IMR-90 (cell line): Measurements from ENCODE around the gene TSPEAR.

Experiments used
- BHLHE40 ChIP-seq: fragments of 150-350 bp; IDR thresholded peaks from 2 replicates; pipeline ENCODE4 v1.6.1; 2016; ENCODE audit warnings: mild to moderate bottlenecking, low read depth, low read length
- CEBPB ChIP-seq: IDR thresholded peaks from 2 replicates; pipeline ENCODE4 v1.6.1; 2012; ENCODE audit warnings: low read depth, low read length, improper control_type of control experiment
- CHD1 ChIP-seq: IDR thresholded peaks from 2 replicates; pipeline ENCODE4 v1.6.1; 2012; ENCODE audit warnings: low read depth, low read length, improper control_type of control experiment
- CTCF ChIP-seq: conservative IDR thresholded peaks from 2 replicates; pipeline ENCODE4 v1.5.1; 2012; ENCODE audit warnings: mild to moderate bottlenecking, low read depth, low read length, improper control_type of control experiment
- MAZ ChIP-seq: IDR thresholded peaks from 2 replicates; pipeline ENCODE4 v1.6.1; 2012; ENCODE audit warnings: low read depth, mild to moderate bottlenecking, low read length, improper control_type of control experiment, moderate library complexity, borderline replicate concordance
- MXI1 ChIP-seq: IDR thresholded peaks from 2 replicates; pipeline ENCODE4 v1.6.1; 2012; ENCODE audit warnings: low read depth, mild to moderate bottlenecking, low read length, moderate library complexity, borderline replicate concordance
- NFE2L2 ChIP-seq: fragments of 150-350 bp; IDR thresholded peaks from 2 replicates; pipeline ENCODE4 v1.6.1; 2016; ENCODE audit warnings: low read depth, mild to moderate bottlenecking, low read length
- POLR2A ChIP-seq: IDR thresholded peaks from 2 replicates; pipeline ENCODE4 v1.6.1; 2012; ENCODE audit warnings: mild to moderate bottlenecking, low read depth, low read length
- RAD21 ChIP-seq: IDR thresholded peaks from 2 replicates; pipeline ENCODE4 v1.6.1; 2012; ENCODE audit warnings: low read length, improper control_type of control experiment
- RFX5 ChIP-seq: IDR thresholded peaks from 2 replicates; pipeline ENCODE4 v1.8.0; 2012; ENCODE audit warnings: low read depth, mild to moderate bottlenecking, low read length, moderate library complexity
- SMC3 ChIP-seq: fragments of 150-350 bp; IDR thresholded peaks from 2 replicates; pipeline ENCODE4 v1.6.1; 2016; ENCODE audit warnings: low read depth, mild to moderate bottlenecking, antibody characterized with exemption, low read length, moderate library complexity
- TF ChIP-seq, protein P1 (sequence below): fragments of 150-350 bp; IDR thresholded peaks from 2 replicates; pipeline ENCODE4 v1.6.1; 2016; ENCODE audit warnings: low read depth, mild to moderate bottlenecking, low read length, moderate library complexity, borderline replicate concordance

- TF ChIP-seq SMC3 (no peak), CTCF (no peak), POLR2A (no peak), MAZ (no peak), CHD1 (no peak), RFX5 (no peak), CEBPB (no peak), RAD21 (no peak), MXI1 (no peak), NFE2L2 (no peak), BHLHE40 (no peak)
- TF ChIP-seq, protein P1, sequence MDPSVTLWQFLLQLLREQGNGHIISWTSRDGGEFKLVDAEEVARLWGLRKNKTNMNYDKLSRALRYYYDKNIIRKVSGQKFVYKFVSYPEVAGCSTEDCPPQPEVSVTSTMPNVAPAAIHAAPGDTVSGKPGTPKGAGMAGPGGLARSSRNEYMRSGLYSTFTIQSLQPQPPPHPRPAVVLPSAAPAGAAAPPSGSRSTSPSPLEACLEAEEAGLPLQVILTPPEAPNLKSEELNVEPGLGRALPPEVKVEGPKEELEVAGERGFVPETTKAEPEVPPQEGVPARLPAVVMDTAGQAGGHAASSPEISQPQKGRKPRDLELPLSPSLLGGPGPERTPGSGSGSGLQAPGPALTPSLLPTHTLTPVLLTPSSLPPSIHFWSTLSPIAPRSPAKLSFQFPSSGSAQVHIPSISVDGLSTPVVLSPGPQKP, result no peak
These were observed 2.5 kb upstream of the TSPEAR start for GRCh38 chr21:44713846-44714245.
